ENCODE results near the gene ATP8B1. TPM values are rescaled to one million over a fixed set of nuclear protein-coding genes. Genes with fewer than 3 reads are reported as not detected.

Gene ATP8B1
- total RNA-seq, 4 donors from 2014 or later: 21.6 to 32.1 (median 26.8) TPM

GRCh38 chr18:57755473-57756067 lies 47.5 kb downstream of the ATP8B1 start:
- DNase-seq (ENCODE audit: low spot score in 2 of 2): no peak
- intact Hi-C loops (cut with DNase I; ENCODE audit: low total_unique reads): no loop called here
- TF ChIP-seq CTCF (IDR thresholded peaks at IDR 0.05) (no peak), POLR2A (IDR thresholded peaks at IDR 0.05) (no peak)
- H3K4me3 ChIP-seq (ENCODE audit: low read depth, poor library complexity, severe bottlenecking): no peak overlapping the region
- 87 to 90% methylated on average over 7 of the region's 7 CpGs for WGBS, 2 donors

DNA sequence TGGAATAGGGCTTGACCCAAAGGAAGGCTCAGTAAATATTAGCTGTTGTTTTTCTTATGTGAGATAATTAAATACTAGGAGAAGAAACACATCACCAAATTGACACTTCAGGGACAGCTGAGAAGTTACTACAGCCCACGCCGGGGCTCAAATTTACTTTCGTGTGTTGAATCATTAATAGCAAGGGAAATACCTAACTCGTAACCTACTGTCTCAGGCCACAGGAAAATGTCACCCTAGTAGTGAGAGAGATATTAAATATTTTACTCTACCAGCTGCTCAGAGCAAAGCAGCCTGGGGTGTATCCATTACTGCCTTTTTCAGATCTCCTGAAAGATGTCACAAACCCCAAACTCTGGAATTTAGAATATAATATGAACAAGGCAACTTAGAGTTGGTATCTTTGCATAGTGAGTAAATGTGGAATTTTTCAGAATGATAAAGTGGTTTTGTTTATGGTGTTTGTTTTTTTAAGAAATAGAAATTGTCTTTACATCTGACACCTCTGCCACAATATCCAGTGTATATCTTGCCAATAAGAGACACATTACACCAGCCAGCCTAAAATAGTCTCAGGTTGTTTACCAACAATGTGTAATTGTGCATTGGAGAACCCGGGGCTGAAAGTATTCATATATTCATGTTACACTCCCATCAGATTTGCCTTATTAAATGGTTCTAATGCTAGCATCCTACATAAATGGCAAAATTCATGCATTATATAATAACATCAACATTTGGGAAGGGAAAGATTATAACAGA lies 48.4 kb downstream of the ATP8B1 start:
- intact Hi-C loops (cut with DNase I; ENCODE audit: low total_unique reads): no loop called here
- no peak overlapping the region for H3K4me3 ChIP-seq (ENCODE audit: low read depth, poor library complexity, severe bottlenecking)
- 86 to 92% methylated on average over 5 of the region's 5 CpGs for WGBS, 2 donors
- DNase-seq (ENCODE audit: low spot score in 2 of 2): no peak
- TF ChIP-seq POLR2A (IDR thresholded peaks at IDR 0.05) (no peak), CTCF (IDR thresholded peaks at IDR 0.05) (no peak)

DNA sequence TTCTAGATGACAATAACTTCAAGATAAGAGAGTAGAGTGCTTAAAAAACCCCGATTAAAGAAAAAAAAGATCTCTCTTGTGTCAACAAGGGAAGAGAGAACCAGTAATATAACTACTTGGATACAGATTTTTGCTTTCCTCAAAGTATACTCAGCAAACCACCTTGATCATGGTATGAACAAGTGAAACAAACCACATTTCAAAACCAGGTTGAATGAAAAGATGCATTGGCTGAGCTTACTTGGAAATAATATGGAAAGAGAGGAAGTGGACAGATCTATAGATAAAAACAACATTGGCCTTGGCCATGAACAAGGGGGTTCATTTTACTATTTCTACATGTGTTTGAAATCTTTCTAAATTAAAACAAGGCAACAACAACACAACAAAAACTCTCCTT lies 50.1 kb downstream of the ATP8B1 start:
- 44 to 92% methylated on average over 1 of the region's 1 CpG for WGBS, 2 donors
- no peak for DNase-seq (ENCODE audit: low spot score in 2 of 2)
- intact Hi-C loops (cut with DNase I; ENCODE audit: low total_unique reads): no loop called here
- no peak overlapping the region for H3K4me3 ChIP-seq (ENCODE audit: low read depth, poor library complexity, severe bottlenecking)
- no peak for TF ChIP-seq CTCF (IDR thresholded peaks at IDR 0.05)
- TF ChIP-seq POLR2A (IDR thresholded peaks at IDR 0.05): no peak

- TF ChIP-seq POLR2A (IDR thresholded peaks at IDR 0.05): no peak
- no peak for TF ChIP-seq CTCF (IDR thresholded peaks at IDR 0.05)
- DNase-seq (ENCODE audit: low spot score in 2 of 2): no peak
- no peak overlapping the region for H3K4me3 ChIP-seq (ENCODE audit: low read depth, poor library complexity, severe bottlenecking)
- intact Hi-C loops (cut with DNase I; ENCODE audit: low total_unique reads): no loop called here
- 89 to 90% methylated on average over 2 of the region's 2 CpGs for WGBS, 2 donors
Observed at GRCh38 chr18:57749604-57749970, 53.5 kb downstream of the ATP8B1 start.

- DNase-seq (ENCODE audit: low spot score in 2 of 2): no peak
- TF ChIP-seq CTCF (IDR thresholded peaks at IDR 0.05) (no peak), POLR2A (IDR thresholded peaks at IDR 0.05) (no peak)
- intact Hi-C loops (cut with DNase I; ENCODE audit: low total_unique reads): no loop called here
- WGBS, 2 donors: 97 to 100% methylated on average over 1 of the region's 1 CpG
- no peak overlapping the region for H3K4me3 ChIP-seq (ENCODE audit: low read depth, poor library complexity, severe bottlenecking)
Observed at GRCh38 chr18:57748770-57749603, 54.1 kb downstream of the ATP8B1 start.
